Activated T-helper 1 cell treated with Interleukin-2 at 50 U/mL for 16 hours (primary cell): ENCODE measurements around the gene SHISA8.
"Not testable (repeated sequence)": the region's sequence is repeated elsewhere in the genome, so short reads cannot be mapped to it uniquely, and the experiment has no call there.

ENCODE experiments used
- DNase-seq: peaks from one replicate; pipeline ENCODE4 v3.0.0-alpha.2; 2020; ENCODE audit warnings: low read depth

SHISA8 gene

DNA sequence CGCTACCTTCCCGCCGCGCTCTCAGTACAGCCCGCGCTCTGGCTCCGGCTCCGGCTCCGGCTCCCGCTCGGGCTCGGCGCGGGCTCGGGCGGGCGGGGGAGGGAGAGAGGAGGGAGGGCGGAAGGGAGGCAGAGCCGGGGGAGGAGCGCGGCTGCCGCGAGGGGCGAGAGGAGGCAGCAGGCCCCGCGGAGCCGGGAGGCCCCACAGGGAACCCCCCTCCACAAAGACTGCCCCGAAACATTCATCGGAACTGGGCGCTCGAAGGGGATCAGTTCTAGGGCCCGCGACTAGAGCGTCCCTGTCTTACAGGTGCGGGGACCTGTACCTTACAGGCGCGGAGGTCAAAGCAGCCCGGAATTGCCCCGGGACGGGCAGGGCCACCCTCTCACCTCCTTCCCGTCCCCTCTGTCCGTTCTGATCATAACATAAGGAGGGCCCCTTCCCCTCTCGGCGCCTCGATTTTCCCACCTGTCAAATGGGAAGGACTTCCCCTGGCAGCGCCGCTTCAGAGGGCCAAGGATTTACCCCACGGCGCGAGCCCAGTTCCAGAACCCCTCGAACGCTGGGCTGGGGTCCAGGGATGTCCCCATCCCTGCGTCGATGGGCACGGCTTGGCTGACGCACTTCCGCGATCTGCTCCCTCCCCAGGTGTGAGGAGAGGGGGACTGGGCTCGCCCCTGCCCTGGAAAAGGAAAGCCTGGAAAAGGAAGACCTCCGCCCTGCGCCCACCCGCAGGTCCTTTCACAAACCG is at the start of gene SHISA8:
TSS of gene SHISA8 (minus strand) at position 40 of the 751 bp plus-strand sequence. CDS start 407 bp downstream, outside the sequence.
- peak; percentile 49 for DNase-seq

GRCh38 chr22:41964112-41964491 is 49.2 kb upstream of the SHISA8 start:
- no peak for DNase-seq

DNA sequence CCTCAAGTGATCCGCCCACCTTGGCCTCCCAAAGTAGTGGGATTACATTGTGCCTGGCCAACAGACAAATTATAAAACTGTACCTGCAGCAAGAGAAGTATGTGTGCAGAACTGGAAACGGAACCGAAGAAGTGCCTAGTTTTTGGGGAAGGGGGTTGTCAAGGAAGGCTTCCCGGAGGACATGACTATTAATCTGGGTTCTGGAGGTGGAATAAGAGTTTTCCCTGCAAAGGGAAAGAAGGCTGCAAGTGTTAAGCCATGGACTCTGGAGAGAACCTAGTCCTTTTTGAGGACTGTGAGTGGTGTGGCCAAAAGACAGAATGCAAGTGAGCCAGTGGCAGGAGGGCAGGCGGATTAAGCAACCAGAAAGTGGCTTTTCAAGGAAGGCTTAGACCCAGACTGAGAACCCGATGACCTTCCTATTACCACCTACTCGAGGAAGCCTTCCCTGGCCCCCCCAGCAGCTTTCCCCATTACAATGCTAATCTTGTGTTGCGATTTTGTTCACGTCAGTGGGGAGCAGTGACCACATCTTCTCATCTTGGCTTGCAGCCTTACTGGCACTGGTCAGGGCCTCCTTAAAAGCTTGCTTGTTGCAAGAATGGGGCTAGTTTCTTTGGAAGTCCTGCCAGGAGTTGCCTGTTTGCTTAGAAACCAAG is 48.7 kb upstream of the SHISA8 start:
- no peak for DNase-seq

DNA sequence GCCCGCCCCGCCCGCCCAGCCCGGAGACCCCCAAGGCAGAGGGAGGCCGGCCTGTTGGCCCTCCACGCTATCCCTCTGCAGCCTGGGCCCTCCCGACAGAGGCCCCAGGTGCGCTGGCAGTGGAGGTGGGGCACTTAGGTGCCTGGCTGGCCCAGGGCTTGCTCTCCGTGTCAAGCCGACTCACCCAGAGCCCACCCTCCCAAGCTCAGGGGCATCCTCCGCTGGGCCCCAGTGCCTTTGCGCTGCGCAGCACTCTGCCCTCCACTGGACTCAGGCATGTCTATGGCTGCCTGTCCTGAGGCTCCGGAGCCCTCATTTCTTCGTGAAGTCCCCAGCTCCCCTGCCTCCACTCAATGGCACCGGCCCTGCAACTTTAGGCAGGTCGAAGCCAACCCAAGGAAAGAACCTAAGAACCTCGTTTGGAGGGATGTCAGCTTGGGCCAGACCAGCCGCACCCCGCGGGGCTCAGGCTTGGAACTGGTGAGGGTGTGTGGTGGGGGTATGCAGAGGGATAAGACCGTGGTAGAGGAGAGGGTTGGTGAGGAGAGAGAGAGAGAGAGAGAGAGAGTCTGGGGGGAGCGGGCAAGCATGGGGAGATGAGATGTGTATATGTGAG is 43.2 kb upstream of the SHISA8 start:
- no peak for DNase-seq

GRCh38 chr22:41952713-41953112 is 37.8 kb upstream of the SHISA8 start:
- DNase-seq: no peak

GRCh38 chr22:41951898-41952474 is 37.1 kb upstream of the SHISA8 start, which contains the start of gene SMIM45:
TSS of gene SMIM45 (plus strand) at chr22:41952150.
- no peak for DNase-seq

- DNase-seq: no peak
These were observed 34.6 kb upstream of the SHISA8 start for GRCh38 chr22:41949297-41949965.

DNA sequence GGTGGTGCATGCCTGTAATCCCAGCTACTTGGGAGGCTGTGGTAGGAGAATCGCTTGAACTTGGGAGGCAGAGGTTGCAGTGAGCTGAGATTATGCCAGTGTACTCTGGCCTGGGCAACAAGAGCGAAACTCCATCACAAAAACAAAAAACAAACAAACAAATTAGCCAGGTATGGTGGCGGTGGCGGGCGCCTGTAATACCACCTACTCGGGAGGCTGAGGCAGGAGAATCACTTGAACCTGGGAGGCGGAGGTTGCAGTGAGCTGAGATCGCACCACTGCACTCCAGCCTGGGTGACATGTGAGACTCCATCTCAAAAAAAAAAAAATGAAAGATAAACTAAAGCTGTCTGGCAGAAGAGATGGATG is 34.0 kb upstream of the SHISA8 start:
- not testable (repeated sequence) for DNase-seq

GRCh38 chr22:41948142-41948541 is 33.3 kb upstream of the SHISA8 start:
- DNase-seq: no peak

DNA sequence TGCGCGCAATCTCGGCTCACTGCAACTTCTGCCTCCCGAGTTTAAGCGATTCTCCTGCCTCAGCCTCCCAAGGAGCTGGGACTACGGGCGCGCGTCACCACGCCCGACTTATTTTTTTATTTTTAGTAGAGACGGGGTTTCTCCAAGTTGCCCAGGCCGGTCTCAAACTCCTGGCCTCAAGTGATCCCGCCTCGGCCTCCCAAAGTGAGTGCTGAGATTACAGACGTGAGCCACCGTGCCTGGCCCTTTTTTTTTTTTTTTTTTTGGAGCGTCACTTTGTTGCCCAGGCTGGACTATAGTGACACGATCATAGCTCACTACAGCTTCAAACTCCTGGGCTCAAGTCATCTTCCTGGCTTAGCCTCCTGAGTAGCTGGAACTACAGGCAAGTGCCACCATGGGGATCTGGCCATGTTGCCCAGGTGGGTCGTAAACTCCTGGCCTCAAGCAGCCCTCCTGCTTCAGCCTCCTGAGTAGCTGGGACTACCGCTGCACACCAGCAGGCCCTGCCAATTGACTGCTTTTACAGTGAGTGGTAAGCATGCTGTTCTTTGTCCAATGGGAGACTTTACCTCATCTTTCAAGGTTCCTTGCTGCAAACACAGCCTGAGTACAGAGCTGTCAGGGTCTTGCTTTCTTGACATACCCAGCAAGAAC is 32.7 kb upstream of the SHISA8 start:
- DNase-seq: no peak

- peak; percentile 73 for DNase-seq
These were observed 32.0 kb upstream of the SHISA8 start, which contains the start of gene CENPM for GRCh38 chr22:41946629-41947423. TSS of gene CENPM (minus strand) at chr22:41947152. CDS start at chr22:41947076, 76 bp downstream.

DNA sequence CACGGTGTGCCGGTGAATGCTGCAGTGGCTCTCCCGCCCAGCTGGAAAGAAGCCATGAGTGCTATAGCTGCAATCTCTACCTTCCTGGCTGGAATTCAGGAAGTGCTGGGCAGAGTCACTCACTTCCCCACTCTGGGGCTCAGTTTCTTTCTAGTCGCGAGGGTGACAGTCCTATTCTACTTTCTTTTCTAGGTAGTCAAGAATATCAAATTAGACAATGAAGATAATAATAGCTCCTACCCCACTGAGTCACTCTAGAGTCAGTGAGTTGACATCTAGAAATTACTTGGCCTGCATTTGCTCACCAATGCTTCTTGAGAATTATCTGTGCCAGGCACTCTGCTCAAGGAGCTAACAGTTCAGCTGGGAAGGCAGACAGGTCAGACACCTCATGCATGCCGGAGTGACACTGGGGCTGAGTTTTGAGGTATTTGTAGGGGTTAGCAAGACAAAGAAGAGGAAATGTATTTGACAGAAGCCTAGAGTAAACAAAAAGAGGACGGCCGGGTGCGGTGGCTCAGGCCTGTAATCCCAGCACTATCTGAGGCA is 28.9 kb upstream of the SHISA8 start:
- no peak for DNase-seq

- peak; percentile 76 for DNase-seq
These were observed 26.2 kb upstream of the SHISA8 start for GRCh38 chr22:41940832-41941765.

DNA sequence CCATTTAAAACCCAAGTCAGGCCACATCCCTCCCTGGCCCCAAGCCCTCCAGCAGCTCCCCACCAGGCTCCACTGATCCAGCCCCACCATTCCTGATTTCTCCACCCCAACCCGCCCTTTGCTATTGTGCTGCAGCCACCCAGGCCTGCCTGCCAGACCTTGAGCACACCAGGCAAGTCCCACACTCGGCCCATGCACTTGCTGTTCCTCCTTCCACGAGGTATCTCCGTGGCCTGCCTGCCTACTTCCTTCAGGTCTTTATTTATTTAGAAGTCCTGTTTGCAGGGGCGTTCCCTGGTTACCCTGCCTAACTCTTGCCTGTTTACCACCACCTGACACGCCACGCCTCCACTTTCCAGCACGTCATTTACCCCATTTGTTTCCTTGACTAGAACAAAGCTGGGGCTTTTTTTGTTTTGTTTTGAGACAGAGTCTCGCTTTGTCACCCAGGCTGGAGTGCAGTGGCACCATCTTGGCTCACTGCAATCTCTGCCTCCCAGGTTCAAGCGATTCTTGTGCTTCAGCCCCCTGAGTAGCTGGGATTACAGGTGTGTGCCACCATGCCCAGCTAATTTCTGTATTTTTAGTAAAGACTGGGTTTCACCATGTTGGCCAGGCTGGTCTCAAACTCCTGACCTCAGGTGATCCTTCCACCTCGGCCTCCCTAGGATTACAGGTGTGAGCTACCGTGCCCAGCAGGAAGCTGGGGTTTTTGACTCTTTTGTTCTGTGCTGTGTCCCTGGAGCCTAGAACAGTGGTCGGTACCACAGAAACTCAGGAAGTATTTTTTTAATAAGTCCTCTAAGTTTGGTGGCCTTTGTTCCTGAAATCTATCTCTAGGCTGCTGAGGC is 25.3 kb upstream of the SHISA8 start:
- DNase-seq: peak; percentile 85

GRCh38 chr22:41936894-41937169 is 22.0 kb upstream of the SHISA8 start:
- no peak for DNase-seq

- no peak for DNase-seq
These were observed 20.6 kb upstream of the SHISA8 start for GRCh38 chr22:41935509-41935908.

GRCh38 chr22:41935015-41935351 is 20.1 kb upstream of the SHISA8 start:
- no peak for DNase-seq

DNA sequence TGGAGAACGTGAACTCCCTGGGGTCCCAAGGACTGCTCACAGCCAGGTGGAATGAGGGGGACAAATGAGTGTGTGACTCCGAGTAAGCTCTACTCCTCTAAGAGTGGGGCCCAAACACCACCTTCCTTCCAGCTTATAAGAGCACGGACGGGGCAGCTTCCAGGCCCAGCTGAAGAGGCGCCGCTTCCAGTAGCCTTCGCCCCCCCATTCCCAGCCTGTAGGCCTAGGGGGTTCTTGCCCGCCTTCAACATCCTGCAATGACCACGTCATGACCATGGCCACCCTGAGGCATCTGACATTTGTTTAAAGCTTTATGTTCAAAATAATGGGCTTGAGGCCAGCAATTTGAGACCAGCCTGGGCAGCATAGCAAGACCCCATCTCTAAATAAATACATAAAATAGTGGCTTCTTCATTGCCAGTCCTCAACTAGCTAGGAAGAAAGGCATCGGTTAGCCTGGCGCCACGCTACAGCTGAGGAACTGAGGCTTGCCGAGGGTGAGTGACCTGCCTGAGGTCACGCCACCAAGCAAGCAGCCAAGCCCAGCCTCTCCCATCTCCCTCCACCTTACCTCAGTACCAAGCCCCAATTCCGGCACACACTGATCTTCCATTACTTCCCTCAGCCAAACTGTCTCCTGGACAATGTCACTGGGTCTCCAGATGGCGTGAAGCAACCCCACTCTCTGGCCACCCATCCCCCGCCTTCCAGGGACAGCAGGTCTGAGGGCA is 19.6 kb upstream of the SHISA8 start:
- no peak for DNase-seq
